Measurements from ENCODE around the gene ATP6V0E2. TPM values are rescaled to one million over a fixed set of nuclear protein-coding genes. Genes with fewer than 3 reads are reported as not detected.

ATP6V0E2 gene
- total and polyA plus RNA-seq, 12 donors, result 27.5 to 119 (median 88.4) TPM

- peaks cover 5 to 48% (median 22%) of the 10 kb centered on the region in 9 donors for H3K4me1 ChIP-seq
- WGBS, 2 donors, result 6 to 8% methylated on average over 35 to 46 of the region's 46 CpGs
- H3K9me3 ChIP-seq, result no peaks in the 10 kb centered on the region
- no peak for DNase-seq
- intact Hi-C loops (cut with DNase I), result loop anchor here in 2 of 10 donors (1.0 to 5.0 kb wide), 2 partner anchors 36 to 37 kb away; partner anchors contain the start of gene ZNF862 (in 2 of the 2)
- no peak for TF ChIP-seq CTCF (IDR thresholded peaks at IDR 0.05)
- peak overlapping the region; percentile 70 to 95 (median 81) for H3K4me3 ChIP-seq
- ATAC-seq, result peak in 4 of 8 donors; percentile 0 to 38 (median 2)
- H3K36me3 ChIP-seq, result peaks cover 0 to 16% (median 0%) of the 10 kb centered on the region in 9 donors
- H3K27ac ChIP-seq, result peak overlapping the region; percentile 17 to 97 (median 92)
- no peaks in the 10 kb centered on the region for H3K27me3 ChIP-seq
Observed at GRCh38 chr7:149873970-149874643, 338 bp downstream of the ATP6V0E2 start.

- H3K9me3 ChIP-seq, result no peaks in the 10 kb centered on the region
- peak in 1 of 8 donors; percentile 29 for ATAC-seq
- 63 to 74% methylated on average over 8 of the region's 8 CpGs for WGBS, 2 donors
- no peak for TF ChIP-seq CTCF (IDR thresholded peaks at IDR 0.05)
- no peaks in the 10 kb centered on the region for H3K27me3 ChIP-seq
- peaks cover 0 to 20% (median 0%) of the 10 kb centered on the region in 9 donors for H3K36me3 ChIP-seq
- peak overlapping the region in 9 of 10 donors; percentile 17 to 97 (median 92) for H3K27ac ChIP-seq
- DNase-seq, result no peak
- H3K4me3 ChIP-seq, result peak overlapping the region in 9 of 10 donors; percentile 70 to 95 (median 78)
- intact Hi-C loops (cut with DNase I), result loop anchor here in 2 of 10 donors (1.0 to 5.0 kb wide), 2 partner anchors 36 to 37 kb away; partner anchors contain the start of gene ZNF862 (in 2 of the 2)
- H3K4me1 ChIP-seq, result peaks cover 5 to 43% (median 22%) of the 10 kb centered on the region in 9 donors
Observed at GRCh38 chr7:149874644-149875028, 867 bp downstream of the ATP6V0E2 start.

- no peaks in the 10 kb centered on the region for H3K27me3 ChIP-seq
- ATAC-seq, result no peak
- H3K4me1 ChIP-seq, result peaks cover 6 to 38% (median 26%) of the 10 kb centered on the region in 9 donors
- H3K27ac ChIP-seq, result no peak overlapping the region
- intact Hi-C loops (cut with DNase I), result no loop called here
- no peak overlapping the region for H3K4me3 ChIP-seq
- H3K36me3 ChIP-seq, result peaks cover 0 to 26% (median 0%) of the 10 kb centered on the region in 9 donors
- no peak for TF ChIP-seq CTCF (IDR thresholded peaks at IDR 0.05)
- DNase-seq, result no peak
- WGBS, 2 donors, result 96% methylated on average over 4 of the region's 4 CpGs
- no peaks in the 10 kb centered on the region for H3K9me3 ChIP-seq
Observed at GRCh38 chr7:149875396-149875795, 1.6 kb downstream of the ATP6V0E2 start.

GRCh38 chr7:149877890-149878522 is 4.2 kb downstream of the ATP6V0E2 start:
- no peaks in the 10 kb centered on the region for H3K9me3 ChIP-seq
- H3K4me1 ChIP-seq, result peaks cover 10 to 45% (median 29%) of the 10 kb centered on the region in 9 donors
- H3K27me3 ChIP-seq, result no peaks in the 10 kb centered on the region
- TF ChIP-seq CTCF (IDR thresholded peaks at IDR 0.05), result no peak
- peaks cover 0 to 28% (median 0%) of the 10 kb centered on the region in 9 donors for H3K36me3 ChIP-seq
- DNase-seq (no peak), ATAC-seq (no peak)
- no peak overlapping the region for H3K27ac ChIP-seq
- intact Hi-C loops (cut with DNase I), result no loop called here
- 79 to 91% methylated on average over 16 of the region's 16 CpGs for WGBS, 2 donors
- no peak overlapping the region for H3K4me3 ChIP-seq
